Measurements from ENCODE around the gene THRB.

The THRB gene

DNA sequence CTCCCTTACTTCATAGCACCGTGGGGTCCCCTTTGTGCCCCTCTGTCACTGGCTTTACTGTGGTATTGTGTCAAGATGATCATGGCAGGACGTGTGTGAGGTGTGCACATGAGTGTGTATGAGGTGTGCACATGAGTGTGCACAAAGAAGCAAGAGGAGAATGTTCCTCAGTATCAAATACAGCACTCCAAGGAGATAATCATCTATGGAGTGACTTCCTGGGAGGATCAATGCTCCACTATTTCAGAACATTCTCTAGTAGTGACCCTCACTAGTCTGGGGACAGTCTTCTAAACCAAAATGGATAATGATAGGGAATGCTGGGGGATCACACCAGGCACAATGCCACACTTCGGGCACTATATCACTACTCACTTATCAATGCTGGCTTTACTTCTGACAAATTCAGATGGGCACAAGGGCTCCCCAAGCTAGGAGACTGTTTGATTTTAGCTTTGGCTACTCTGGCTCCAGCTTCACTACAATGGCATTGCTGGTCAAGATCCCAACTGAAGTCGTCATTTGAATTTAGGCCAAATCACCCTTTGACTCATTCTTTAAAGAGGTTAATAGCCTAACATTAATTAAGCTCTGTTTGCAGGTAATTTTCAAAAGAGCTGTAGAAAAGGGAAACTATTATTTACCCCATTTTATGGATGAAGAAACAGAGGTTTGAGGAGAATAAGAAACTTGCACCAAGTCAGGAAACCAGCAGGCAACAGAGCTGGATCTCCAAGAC lies 124.1 kb downstream of the THRB start:
- DNase-seq (ENCODE audit: extremely low read depth, low read depth): no peak
- TF ChIP-seq, protein P1, sequence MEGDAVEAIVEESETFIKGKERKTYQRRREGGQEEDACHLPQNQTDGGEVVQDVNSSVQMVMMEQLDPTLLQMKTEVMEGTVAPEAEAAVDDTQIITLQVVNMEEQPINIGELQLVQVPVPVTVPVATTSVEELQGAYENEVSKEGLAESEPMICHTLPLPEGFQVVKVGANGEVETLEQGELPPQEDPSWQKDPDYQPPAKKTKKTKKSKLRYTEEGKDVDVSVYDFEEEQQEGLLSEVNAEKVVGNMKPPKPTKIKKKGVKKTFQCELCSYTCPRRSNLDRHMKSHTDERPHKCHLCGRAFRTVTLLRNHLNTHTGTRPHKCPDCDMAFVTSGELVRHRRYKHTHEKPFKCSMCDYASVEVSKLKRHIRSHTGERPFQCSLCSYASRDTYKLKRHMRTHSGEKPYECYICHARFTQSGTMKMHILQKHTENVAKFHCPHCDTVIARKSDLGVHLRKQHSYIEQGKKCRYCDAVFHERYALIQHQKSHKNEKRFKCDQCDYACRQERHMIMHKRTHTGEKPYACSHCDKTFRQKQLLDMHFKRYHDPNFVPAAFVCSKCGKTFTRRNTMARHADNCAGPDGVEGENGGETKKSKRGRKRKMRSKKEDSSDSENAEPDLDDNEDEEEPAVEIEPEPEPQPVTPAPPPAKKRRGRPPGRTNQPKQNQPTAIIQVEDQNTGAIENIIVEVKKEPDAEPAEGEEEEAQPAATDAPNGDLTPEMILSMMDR (IDR thresholded peaks at IDR 0.05; ENCODE audit: low read depth, low read length): no peak

DNA sequence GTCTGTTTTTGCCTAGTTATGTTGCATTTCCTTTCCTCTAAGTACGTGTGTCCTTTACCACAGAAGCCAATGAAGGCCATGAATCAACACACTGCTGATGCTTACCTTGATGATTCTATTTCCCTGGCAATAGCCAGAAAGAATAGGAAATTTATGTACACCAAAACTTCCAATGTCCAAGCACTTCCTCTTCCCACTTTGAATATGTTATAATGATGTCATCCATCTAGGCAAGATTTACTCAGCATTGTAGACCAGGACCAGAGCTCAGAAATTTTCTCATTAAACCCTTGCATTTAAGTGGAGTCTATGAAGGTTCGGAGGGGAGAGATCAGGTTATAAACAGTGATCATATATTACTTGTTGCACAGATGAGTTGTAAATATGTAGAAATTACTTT lies 126.0 kb downstream of the THRB start:
- TF ChIP-seq, protein P1 (IDR thresholded peaks at IDR 0.05; ENCODE audit: low read depth, low read length): no peak

DNA sequence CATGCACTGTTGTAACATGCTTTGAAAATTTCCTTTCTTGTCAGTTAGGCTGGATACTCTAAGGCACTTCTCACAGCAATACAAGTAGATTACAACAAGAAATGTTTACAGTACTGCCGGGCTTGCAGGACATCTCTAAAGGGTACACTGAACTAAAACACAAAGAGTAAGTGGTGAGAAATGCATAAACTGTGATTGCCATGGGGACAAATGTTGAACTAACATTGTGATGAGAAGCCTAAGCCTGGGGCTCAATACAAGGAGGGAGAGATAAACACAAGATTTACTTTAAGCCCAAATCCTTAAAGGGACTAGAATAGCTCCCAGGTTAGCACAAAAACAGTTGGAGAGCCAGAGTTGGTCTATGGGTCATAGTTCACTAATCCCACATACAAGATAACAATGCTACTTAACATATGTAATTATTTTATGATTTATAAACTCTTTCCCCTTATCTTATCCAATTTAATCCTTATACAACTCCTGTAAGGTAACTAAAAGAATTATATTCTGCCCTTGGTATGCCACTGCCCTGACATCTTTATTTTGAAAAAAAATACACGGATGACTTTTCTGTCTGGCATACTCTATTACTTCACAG lies 126.9 kb downstream of the THRB start:
- DNase-seq (ENCODE audit: extremely low read depth, low read depth): no peak

More for the DNA sequence above, 126.0 kb downstream of the THRB start:
- DNase-seq (ENCODE audit: extremely low read depth, low read depth): no peak

DNA sequence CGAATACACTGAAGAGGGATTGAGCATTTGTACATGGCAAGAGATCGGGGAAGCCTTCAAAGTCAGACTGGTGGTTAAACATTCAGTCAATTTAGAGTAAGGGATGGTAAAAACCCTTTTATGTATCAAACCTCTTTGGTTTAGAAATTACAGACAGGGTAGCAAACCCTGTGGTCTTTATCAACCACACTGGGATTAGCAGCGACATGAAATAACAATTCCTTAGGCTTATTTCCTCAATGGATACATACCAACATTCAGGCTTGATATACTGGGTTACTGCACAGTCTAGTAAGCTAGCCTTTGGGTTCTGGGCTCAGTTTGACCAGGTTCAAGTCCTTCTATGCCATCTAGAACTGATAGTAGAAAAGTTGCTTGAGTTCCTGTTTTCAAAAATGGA lies 127.4 kb downstream of the THRB start:
- TF ChIP-seq, protein P1 (IDR thresholded peaks at IDR 0.05; ENCODE audit: low read depth, low read length): no peak
- no peak for DNase-seq (ENCODE audit: extremely low read depth, low read depth)

More for the DNA sequence above, 126.9 kb downstream of the THRB start:
- TF ChIP-seq, protein P1 (IDR thresholded peaks at IDR 0.05; ENCODE audit: low read depth, low read length): no peak

DNA sequence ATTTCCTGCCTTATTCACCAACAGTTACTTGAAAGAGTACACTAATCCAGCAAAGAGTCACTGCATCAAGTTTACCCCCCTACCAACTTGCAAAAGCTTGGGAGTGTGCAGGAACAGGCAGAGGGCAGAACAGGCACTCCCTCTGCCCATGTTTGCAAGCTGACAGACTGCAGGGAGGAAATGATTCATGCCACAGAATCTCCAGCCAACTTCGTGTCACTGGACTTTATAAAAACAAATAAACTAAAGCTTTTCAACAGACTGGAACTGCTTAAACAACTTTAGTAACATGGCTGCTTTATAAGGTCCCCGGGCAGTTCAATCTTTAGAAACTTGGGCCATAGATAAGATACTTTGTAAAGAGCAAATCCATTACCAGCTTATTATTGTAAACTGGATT lies 129.5 kb downstream of the THRB start:
- peak; percentile 74 for DNase-seq (ENCODE audit: extremely low read depth, low read depth)
- TF ChIP-seq, protein P1 (IDR thresholded peaks at IDR 0.05; ENCODE audit: low read depth, low read length): peak; percentile 33

DNA sequence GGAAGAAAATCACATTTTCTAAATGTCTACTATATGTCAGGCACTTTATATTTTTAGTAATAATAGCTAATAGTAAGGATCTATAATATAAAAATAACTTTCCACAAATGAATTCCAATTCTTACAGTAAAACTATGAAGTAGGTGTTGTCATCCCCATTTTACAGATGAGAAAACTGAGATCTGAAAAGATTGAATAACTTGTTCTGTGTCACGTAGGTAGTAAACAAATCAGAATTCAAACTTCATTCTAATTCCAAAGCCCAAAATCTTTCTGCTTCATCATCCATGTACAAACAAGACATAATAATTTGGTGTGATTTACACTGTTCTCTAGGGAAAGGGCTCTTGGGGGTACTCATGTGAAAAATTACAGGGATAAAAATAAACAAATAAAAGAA lies 130.3 kb downstream of the THRB start:
- TF ChIP-seq, protein P1 (IDR thresholded peaks at IDR 0.05; ENCODE audit: low read depth, low read length): no peak
- no peak for DNase-seq (ENCODE audit: extremely low read depth, low read depth)

DNA sequence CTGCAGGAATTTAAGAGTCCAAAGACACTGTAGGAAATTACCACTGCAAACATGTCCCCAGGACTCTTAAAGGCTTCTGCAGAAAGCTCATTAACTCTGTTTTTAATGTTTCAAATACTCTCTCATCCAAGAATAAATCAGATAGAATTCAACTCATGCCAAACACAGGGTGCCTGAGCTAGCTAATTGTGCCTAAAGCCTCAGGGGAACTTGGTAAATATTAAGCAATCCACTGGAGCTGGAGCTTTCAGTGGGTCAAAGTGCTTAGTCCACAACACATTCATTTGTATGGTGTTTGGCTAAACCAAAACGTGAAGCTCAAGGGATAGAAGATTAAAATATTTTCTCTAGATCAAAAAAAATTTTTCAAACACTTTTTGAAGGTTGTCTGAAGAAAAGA lies 131.4 kb downstream of the THRB start:
- TF ChIP-seq, protein P1 (IDR thresholded peaks at IDR 0.05; ENCODE audit: low read depth, low read length): no peak
- DNase-seq (ENCODE audit: extremely low read depth, low read depth): no peak
